Lung (tissue), 12 donors: Measurements from ENCODE around the gene RNU5B-1. TPM values are rescaled to one million over a fixed set of nuclear protein-coding genes. Genes with fewer than 3 reads are reported as not detected.

Experiments
- ATAC-seq: fragments of 200-7000 bp; cut with Tn5 transposase; one replicate; pipeline ENCODE4 v1.9.1; 2020; ENCODE audit warnings: moderate number of reproducible peaks; ENCODE audit not compliant: insufficient read depth, low FRiP score
- DNase-seq, 3 donors: peaks; one replicate each; pipeline ENCODE4 v3.0.0-alpha.2; 2013 to 2017
- H3K27ac ChIP-seq, 2 donors: one replicate each; pipeline ENCODE4 v1.5.1; 2013; ENCODE audit warnings: mild to moderate bottlenecking in 2 of 2, moderate library complexity in 2 of 2, control low read depth in 1 of 2, inconsistent platforms in 1 of 2, low read depth in 1 of 2, low read length in 1 of 2
- H3K27me3 ChIP-seq, 3 donors: one replicate each; pipeline ENCODE4 v1.5.1; 2013; ENCODE audit warnings: low read length in 2 of 3; ENCODE audit not compliant: control insufficient read depth in 3 of 3, insufficient read depth in 3 of 3
- H3K36me3 ChIP-seq, 4 donors: one replicate each; pipeline ENCODE4 v1.5.1; 2013; ENCODE audit warnings: low read length in 4 of 4, mild to moderate bottlenecking in 1 of 4, moderate library complexity in 1 of 4; ENCODE audit not compliant: control insufficient read depth in 4 of 4, insufficient read depth in 4 of 4
- H3K4me1 ChIP-seq, 5 donors: one replicate each; pipeline ENCODE4 v1.5.1; 2013; ENCODE audit warnings: low read length in 5 of 5, mild to moderate bottlenecking in 2 of 5, moderate library complexity in 1 of 5; ENCODE audit not compliant: control insufficient read depth in 5 of 5, insufficient read depth in 5 of 5
- H3K4me3 ChIP-seq: one replicate; pipeline ENCODE4 v1.5.1; 2013; ENCODE audit warnings: mild to moderate bottlenecking, control low read depth, moderate library complexity
- H3K9ac ChIP-seq, 2 donors: one replicate each; pipeline ENCODE4 v1.5.1; 2013; ENCODE audit warnings: low read length in 2 of 2, control low read depth in 1 of 2; ENCODE audit not compliant: insufficient read depth in 1 of 2
- H3K9me3 ChIP-seq, 4 donors: one replicate each; pipeline ENCODE4 v1.5.1; 2013; ENCODE audit warnings: low read length in 3 of 4, mild to moderate bottlenecking in 1 of 4, moderate library complexity in 1 of 4; ENCODE audit not compliant: control insufficient read depth in 4 of 4, insufficient read depth in 3 of 4
- CTCF ChIP-seq: IDR thresholded peaks from 2 replicates; pipeline ENCODE4 v1.5.1; 2012; ENCODE audit warnings: mild to moderate bottlenecking; ENCODE audit errors: control extremely low read depth, extremely low read depth
- WGBS, 2 donors: extraction: QIAGEN DNeasy Blood & Tissue Kit; methylation state at CpG; one replicate each; pipeline ENCODE4 v1.1.7; 2013; 5-methylcytosine and 5-hydroxymethylcytosine counted together
- polyA plus RNA-seq, 2 donors: library from polyadenylated mRNA; stranded (reverse); fragments of 200-250 nt; gene quantifications; one replicate each; pipeline ENCODE4 v1.2.1, GENCODE V29; 2013
- total RNA-seq, 2 donors: library from RNA; depleted of rRNA in 1 of 2; stranded (reverse); fragments of >200 nt in 1 of 2; gene quantifications; one replicate each; pipeline ENCODE4 v1.2.1, GENCODE V29; 2014 to 2021
- donor health status: control.
- donor health status: control.
- donor health status: Bipolar disorder and iron deficiency.
- donor health status: healthy.
- donor health status: DM: yes; HTN: yes; CAD: no.

The RNU5B-1 gene
- total and polyA plus RNA-seq, 4 donors, result 10.9 TPM; not detected in 3

DNA sequence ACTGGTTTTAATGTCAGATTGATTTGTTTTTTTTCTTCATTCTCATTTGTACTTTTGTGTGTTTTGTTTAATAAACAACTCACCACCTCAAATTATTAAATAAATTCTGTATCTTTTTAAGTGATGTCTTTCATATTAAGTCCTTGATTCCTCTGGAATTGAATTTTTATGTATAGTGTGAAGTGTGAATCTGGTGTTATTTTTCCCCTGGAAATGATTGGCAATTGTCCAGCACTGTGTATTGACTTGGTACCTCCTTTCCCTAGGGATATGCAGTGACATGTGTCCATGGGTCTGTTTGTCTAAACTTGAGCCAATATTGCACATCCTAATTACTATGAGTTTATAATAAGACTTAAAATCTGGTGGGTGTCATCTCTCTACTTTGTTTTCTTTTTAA lies 2.1 kb downstream of the RNU5B-1 start:
- TF ChIP-seq CTCF, result no peak
- no peaks in the 10 kb centered on the region for H3K27me3 ChIP-seq
- ATAC-seq (no peak), DNase-seq (no peak)
- no peaks in the 10 kb centered on the region for H3K36me3 ChIP-seq
- H3K9me3 ChIP-seq, result no peaks in the 10 kb centered on the region
- peaks cover 0 to 17% (median 3%) of the 10 kb centered on the region in 5 donors for H3K4me1 ChIP-seq
- H3K9ac ChIP-seq, result no peak overlapping the region
- no peak overlapping the region for H3K27ac ChIP-seq
- no peak overlapping the region for H3K4me3 ChIP-seq

GRCh38 chr15:65307978-65308377 lies 3.5 kb downstream of the RNU5B-1 start:
- Histone ChIP-seq H3K4me3 (no peak overlapping the region), H3K9ac (no peak overlapping the region), H3K27me3 (no peaks in the 10 kb centered on the region), H3K9me3 (no peaks in the 10 kb centered on the region), H3K36me3 (no peaks in the 10 kb centered on the region), H3K4me1 (peaks cover 0 to 30% (median 8%) of the 10 kb centered on the region in 5 donors), H3K27ac (no peak overlapping the region)
- TF ChIP-seq CTCF, result no peak
- DNase-seq (no peak), ATAC-seq (no peak)
- 78 to 88% methylated on average over 6 of the region's 6 CpGs for WGBS, 2 donors

- Histone ChIP-seq H3K27me3 (no peaks in the 10 kb centered on the region), H3K4me3 (no peak overlapping the region), H3K9me3 (no peaks in the 10 kb centered on the region), H3K27ac (no peak overlapping the region), H3K36me3 (no peaks in the 10 kb centered on the region), H3K4me1 (peaks cover 0 to 23% (median 5%) of the 10 kb centered on the region in 5 donors), H3K9ac (no peak overlapping the region)
- 86% methylated on average over 12 of the region's 12 CpGs for WGBS, 2 donors
- no peak for DNase-seq
- no peak for TF ChIP-seq CTCF
- ATAC-seq, result no peak
These were observed 5.5 kb downstream of the RNU5B-1 start for GRCh38 chr15:65309882-65310418.
